ENCODE data around the gene SLC35E1.

- TF ChIP-seq CTCF (conservative IDR thresholded peaks at IDR 0.05; ENCODE audit: low read depth, low read length) (no peak), EZH2phosphoT487 (IDR thresholded peaks at IDR 0.05; ENCODE audit: borderline replicate concordance, low read length) (no peak)
These were observed 62.8 kb downstream of the SLC35E1 start for GRCh38 chr19:16509141-16510061.

Measured in PC-3 (cell line).